Measurements from ENCODE around the gene CD58. TPM values are rescaled to one million over a fixed set of nuclear protein-coding genes. Genes with fewer than 3 reads are reported as not detected.

The CD58 gene
- total and polyA plus RNA-seq, 5 donors from 2014 or later, result 39.6 to 124 (median 80.8) TPM

GRCh38 chr1:116580446-116581322, 9.9 kb upstream of the CD58 start:
- Mint-ChIP-seq H3K36me3 (no peaks in the 10 kb centered on the region), H3K9me3 (peaks cover 0 to 1% (median 0%) of the 10 kb centered on the region in 7 donors), H3K4me3 (no peak overlapping the region), H3K27ac (no peak overlapping the region), H3K27me3 (no peaks in the 10 kb centered on the region), H3K4me1 (no peaks in the 10 kb centered on the region)
- DNase-seq (no peak), ATAC-seq (ENCODE audit: low read depth in 2 of 2) (no peak)
- Histone ChIP-seq H3K4me3 (ENCODE audit: low read depth, low read length) (no peak overlapping the region), H3K36me3 (ENCODE audit: control insufficient read depth, insufficient read depth, low read length) (no peaks in the 10 kb centered on the region), H3K27me3 (ENCODE audit: control insufficient read depth, insufficient read depth, low read length) (no peaks in the 10 kb centered on the region), H3K4me1 (ENCODE audit: control insufficient read depth, insufficient read depth, low read length, poor library complexity, severe bottlenecking) (no peaks in the 10 kb centered on the region), H3K27ac (ENCODE audit: insufficient read depth, low read length, poor library complexity, severe bottlenecking) (no peak overlapping the region), H3K9me3 (ENCODE audit: control insufficient read depth in 2 of 2, low read length in 2 of 2) (no peaks in the 10 kb centered on the region)

DNA sequence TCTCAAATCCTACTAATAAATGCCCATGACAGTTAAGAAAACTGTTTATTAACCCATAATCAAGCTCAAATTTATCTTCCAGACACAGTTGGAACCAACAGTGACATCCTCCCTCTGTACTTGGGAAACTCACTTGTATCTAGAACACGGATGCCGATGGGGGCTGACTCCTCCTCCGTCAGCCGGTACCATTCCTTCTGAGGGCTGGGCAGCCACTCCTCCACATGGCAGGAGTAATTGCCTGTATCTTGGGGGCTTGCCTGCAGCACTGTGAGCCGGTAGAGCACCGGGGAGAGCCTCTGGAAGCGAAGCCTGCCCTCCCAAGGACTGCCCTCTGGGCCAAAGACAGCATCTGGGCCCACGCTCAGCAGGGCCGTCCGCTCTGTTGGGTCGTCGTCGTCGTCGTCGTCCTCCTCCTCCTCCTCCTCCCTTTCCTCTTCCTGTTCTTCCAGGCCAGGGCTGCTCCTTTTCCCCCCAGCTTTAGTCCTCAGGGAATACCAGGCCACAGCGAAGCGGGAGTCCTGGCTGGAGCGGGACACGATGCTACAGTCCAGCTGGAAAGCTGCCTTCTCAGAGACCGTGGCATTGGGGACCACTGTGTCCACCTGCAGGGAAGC, 8.5 kb upstream of the CD58 start:
- Histone ChIP-seq H3K4me1 (ENCODE audit: control insufficient read depth, insufficient read depth, low read length, poor library complexity, severe bottlenecking) (no peaks in the 10 kb centered on the region), H3K27me3 (ENCODE audit: control insufficient read depth, insufficient read depth, low read length) (no peaks in the 10 kb centered on the region), H3K4me3 (ENCODE audit: low read depth, low read length) (no peak overlapping the region), H3K27ac (ENCODE audit: insufficient read depth, low read length, poor library complexity, severe bottlenecking) (no peak overlapping the region), H3K9me3 (ENCODE audit: control insufficient read depth in 2 of 2, low read length in 2 of 2) (no peaks in the 10 kb centered on the region), H3K36me3 (ENCODE audit: control insufficient read depth, insufficient read depth, low read length) (no peaks in the 10 kb centered on the region)
- Mint-ChIP-seq H3K9me3 (peaks cover 0 to 1% (median 0%) of the 10 kb centered on the region in 7 donors), H3K4me1 (peaks cover 0 to 6% (median 1%) of the 10 kb centered on the region in 4 donors), H3K4me3 (no peak overlapping the region), H3K36me3 (no peaks in the 10 kb centered on the region), H3K27ac (no peak overlapping the region), H3K27me3 (no peaks in the 10 kb centered on the region)
- no peak for DNase-seq
- ATAC-seq (ENCODE audit: low read depth in 2 of 2), result no peak

GRCh38 chr1:116578581-116578980, 7.8 kb upstream of the CD58 start:
- no peaks in the 10 kb centered on the region for H3K27me3 Mint-ChIP-seq
- no peak overlapping the region for H3K4me3 Mint-ChIP-seq
- no peak overlapping the region for H3K27ac Mint-ChIP-seq
- H3K9me3 Mint-ChIP-seq, result peaks cover 0 to 1% (median 0%) of the 10 kb centered on the region in 7 donors
- H3K36me3 Mint-ChIP-seq, result no peaks in the 10 kb centered on the region
- DNase-seq (no peak), ATAC-seq (ENCODE audit: low read depth in 2 of 2) (no peak)
- peaks cover 0 to 10% (median 1%) of the 10 kb centered on the region in 4 donors for H3K4me1 Mint-ChIP-seq
- H3K36me3 ChIP-seq (ENCODE audit: control insufficient read depth, insufficient read depth, low read length), result no peaks in the 10 kb centered on the region
- no peaks in the 10 kb centered on the region for H3K9me3 ChIP-seq (ENCODE audit: control insufficient read depth in 2 of 2, low read length in 2 of 2)
- H3K4me3 ChIP-seq (ENCODE audit: low read depth, low read length), result no peak overlapping the region
- H3K27me3 ChIP-seq (ENCODE audit: control insufficient read depth, insufficient read depth, low read length), result no peaks in the 10 kb centered on the region
- H3K27ac ChIP-seq (ENCODE audit: insufficient read depth, low read length, poor library complexity, severe bottlenecking), result no peak overlapping the region
- H3K4me1 ChIP-seq (ENCODE audit: control insufficient read depth, insufficient read depth, low read length, poor library complexity, severe bottlenecking), result no peaks in the 10 kb centered on the region

DNA sequence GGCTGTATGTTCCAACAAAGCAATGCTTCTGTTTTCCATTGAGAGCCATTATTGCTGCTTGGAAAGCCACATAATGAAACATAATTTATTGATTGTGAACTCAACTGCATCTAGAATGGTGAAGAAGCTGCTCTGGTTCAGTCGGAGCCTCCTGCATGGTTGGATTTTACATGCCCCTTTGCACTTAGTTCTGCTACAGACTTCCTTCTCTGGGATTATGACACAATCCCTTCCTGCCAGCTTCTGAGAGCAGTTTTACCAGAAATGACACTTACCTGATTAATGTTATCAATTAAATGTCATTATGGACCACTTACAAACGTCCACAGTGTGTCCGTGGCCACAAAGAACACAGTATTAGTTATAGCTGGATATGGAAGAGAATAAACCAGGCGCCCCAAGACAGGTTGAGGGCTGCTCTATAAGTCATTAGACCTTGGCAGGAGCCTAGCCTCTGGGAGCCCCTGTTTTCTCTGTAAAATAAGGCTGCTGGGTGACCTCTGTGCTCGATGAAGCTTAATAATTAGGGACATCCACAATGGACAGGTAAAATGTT, 7.0 kb upstream of the CD58 start:
- no peak for DNase-seq
- H3K36me3 ChIP-seq (ENCODE audit: control insufficient read depth, insufficient read depth, low read length), result no peaks in the 10 kb centered on the region
- Mint-ChIP-seq H3K9me3 (peaks cover 0 to 1% (median 0%) of the 10 kb centered on the region in 7 donors), H3K4me1 (peaks cover 0 to 14% (median 1%) of the 10 kb centered on the region in 4 donors), H3K4me3 (no peak overlapping the region), H3K27ac (no peak overlapping the region), H3K27me3 (no peaks in the 10 kb centered on the region), H3K36me3 (no peaks in the 10 kb centered on the region)
- ATAC-seq (ENCODE audit: low read depth in 2 of 2), result no peak
- H3K27me3 ChIP-seq (ENCODE audit: control insufficient read depth, insufficient read depth, low read length), result no peaks in the 10 kb centered on the region
- no peaks in the 10 kb centered on the region for H3K9me3 ChIP-seq (ENCODE audit: control insufficient read depth in 2 of 2, low read length in 2 of 2)
- H3K27ac ChIP-seq (ENCODE audit: insufficient read depth, low read length, poor library complexity, severe bottlenecking), result no peak overlapping the region
- H3K4me1 ChIP-seq (ENCODE audit: control insufficient read depth, insufficient read depth, low read length, poor library complexity, severe bottlenecking), result no peaks in the 10 kb centered on the region
- no peak overlapping the region for H3K4me3 ChIP-seq (ENCODE audit: low read depth, low read length)

DNA sequence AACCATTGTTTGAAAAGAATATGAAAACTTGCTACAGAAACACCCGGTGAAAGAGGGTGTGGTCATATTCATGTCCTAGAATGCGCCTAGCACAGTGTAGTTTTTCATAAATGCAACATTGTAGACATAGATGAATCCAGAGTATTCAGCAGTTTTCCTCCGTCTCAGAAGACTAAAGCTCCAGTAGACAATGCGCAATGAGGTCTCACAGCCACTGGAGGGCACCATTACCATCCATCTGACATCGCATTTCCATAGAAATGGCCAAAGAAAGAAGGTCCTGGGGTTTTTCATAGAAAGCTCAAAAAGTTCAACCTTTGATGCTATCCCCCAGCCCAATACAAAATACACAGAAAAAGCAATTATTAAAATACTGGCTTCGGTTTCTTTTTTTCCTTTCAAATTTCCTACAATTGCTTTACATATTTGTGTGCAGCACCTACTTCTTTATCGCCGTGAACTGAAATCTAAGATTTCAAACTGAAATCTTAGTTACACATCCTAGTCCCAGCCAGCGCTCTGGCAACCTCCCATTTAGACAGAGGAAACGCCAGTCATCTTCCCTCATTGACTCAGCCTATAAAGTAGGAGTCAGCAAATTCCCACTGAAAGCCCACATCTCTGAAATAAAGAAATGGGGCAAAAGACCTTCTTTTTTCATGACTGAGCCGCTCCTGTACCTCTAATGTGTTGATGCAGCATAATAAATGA, 3.9 kb upstream of the CD58 start:
- peaks cover 11% of the 10 kb centered on the region for H3K4me1 ChIP-seq (ENCODE audit: control insufficient read depth, insufficient read depth, low read length, poor library complexity, severe bottlenecking)
- peaks cover 1 to 30% (median 12%) of the 10 kb centered on the region in 4 donors for H3K4me1 Mint-ChIP-seq
- peaks cover 0 to under 1% (median 0%) of the 10 kb centered on the region in 7 donors for H3K9me3 Mint-ChIP-seq
- H3K27ac ChIP-seq (ENCODE audit: insufficient read depth, low read length, poor library complexity, severe bottlenecking), result no peak overlapping the region
- no peak overlapping the region for H3K27ac Mint-ChIP-seq
- DNase-seq (peak; percentile 40 to 76 (median 53)), ATAC-seq (ENCODE audit: low read depth in 2 of 2) (no peak)
- no peaks in the 10 kb centered on the region for H3K36me3 ChIP-seq (ENCODE audit: control insufficient read depth, insufficient read depth, low read length)
- H3K36me3 Mint-ChIP-seq, result no peaks in the 10 kb centered on the region
- H3K9me3 ChIP-seq (ENCODE audit: control insufficient read depth in 2 of 2, low read length in 2 of 2), result no peaks in the 10 kb centered on the region
- no peaks in the 10 kb centered on the region for H3K27me3 ChIP-seq (ENCODE audit: control insufficient read depth, insufficient read depth, low read length)
- peak overlapping the region in 1 of 4 donors; percentile 17 for H3K4me3 Mint-ChIP-seq
- H3K27me3 Mint-ChIP-seq, result no peaks in the 10 kb centered on the region
- H3K4me3 ChIP-seq (ENCODE audit: low read depth, low read length), result peak overlapping the region; percentile 15

DNA sequence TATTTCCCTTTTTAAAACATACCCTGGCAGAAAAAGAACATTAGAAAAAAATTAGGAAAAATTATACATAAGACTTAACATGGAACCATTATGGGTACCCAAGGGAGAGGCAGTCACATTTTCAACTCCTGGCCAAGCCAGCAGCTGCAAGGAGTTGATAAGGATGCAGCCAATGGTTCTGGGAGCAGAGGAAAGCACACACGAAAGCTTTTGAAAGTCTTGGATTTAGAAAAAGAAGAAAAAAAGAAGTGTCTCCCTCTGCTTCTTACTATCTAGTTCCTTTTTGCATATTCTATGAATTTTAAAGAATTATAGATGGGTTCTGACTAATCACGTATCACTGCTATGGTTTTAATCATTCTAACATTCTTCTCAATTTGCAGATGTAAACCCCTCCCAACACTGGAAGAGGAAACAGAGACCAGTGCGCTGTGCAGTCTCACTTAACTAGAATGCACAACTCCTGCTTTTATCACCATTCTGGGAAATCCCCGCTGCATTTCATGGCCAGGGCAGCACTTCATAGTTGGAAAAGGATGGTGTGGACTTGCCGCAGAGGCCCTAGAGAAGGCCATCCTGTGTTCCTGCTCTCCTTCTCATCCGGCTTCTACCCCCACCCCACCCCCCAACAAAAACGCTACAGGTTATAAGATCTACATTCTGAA, 2.7 kb upstream of the CD58 start:
- Mint-ChIP-seq H3K4me1 (peaks cover 11 to 42% (median 21%) of the 10 kb centered on the region in 4 donors), H3K36me3 (no peaks in the 10 kb centered on the region), H3K27me3 (no peaks in the 10 kb centered on the region), H3K9me3 (peaks cover 0 to 1% (median 0%) of the 10 kb centered on the region in 7 donors), H3K27ac (no peak overlapping the region), H3K4me3 (peak overlapping the region in 2 of 4 donors; percentile 27 to 100)
- ATAC-seq (ENCODE audit: low read depth in 2 of 2) (no peak), DNase-seq (no peak)
- no peak overlapping the region for H3K4me3 ChIP-seq (ENCODE audit: low read depth, low read length)
- no peaks in the 10 kb centered on the region for H3K36me3 ChIP-seq (ENCODE audit: control insufficient read depth, insufficient read depth, low read length)
- H3K9me3 ChIP-seq (ENCODE audit: control insufficient read depth in 2 of 2, low read length in 2 of 2), result no peaks in the 10 kb centered on the region
- H3K27me3 ChIP-seq (ENCODE audit: control insufficient read depth, insufficient read depth, low read length), result no peaks in the 10 kb centered on the region
- H3K4me1 ChIP-seq (ENCODE audit: control insufficient read depth, insufficient read depth, low read length, poor library complexity, severe bottlenecking), result peaks cover 23% of the 10 kb centered on the region
- no peak overlapping the region for H3K27ac ChIP-seq (ENCODE audit: insufficient read depth, low read length, poor library complexity, severe bottlenecking)

Data from CD4-positive, CD25-positive, alpha-beta regulatory T cell (primary cell).